HUES6 (cell line): ENCODE results near the gene PTPRM.

Source experiments
- H3K27ac ChIP-seq: 2 replicates; pipeline ENCODE4 v1.7.0; 2013; ENCODE audit warnings: low read depth, mild to moderate bottlenecking, low read length, inconsistent platforms
- H3K27me3 ChIP-seq: 2 replicates; pipeline ENCODE4 v1.6.1; 2013; ENCODE audit warnings: low read length; ENCODE audit not compliant: control insufficient read depth, insufficient read depth
- H3K36me3 ChIP-seq: 2 replicates; pipeline ENCODE4 v1.6.1; 2013; ENCODE audit warnings: low read length; ENCODE audit not compliant: control insufficient read depth, insufficient read depth
- H3K4me1 ChIP-seq: 2 replicates; pipeline ENCODE4 v1.6.1; 2013; ENCODE audit warnings: low read length; ENCODE audit not compliant: control insufficient read depth, insufficient read depth
- H3K4me3 ChIP-seq: 2 replicates; pipeline ENCODE4 v1.5.1; 2013; ENCODE audit warnings: low read depth, low read length
- H3K9ac ChIP-seq: one replicate; pipeline ENCODE4 v1.6.1; 2013; ENCODE audit warnings: mild to moderate bottlenecking, low read length
- H3K9me3 ChIP-seq: 2 replicates; pipeline ENCODE4 v1.6.1; 2013; ENCODE audit warnings: low read depth, low read length; ENCODE audit not compliant: control insufficient read depth, insufficient read depth

The PTPRM gene

GRCh38 chr18:8374676-8375075, 807.6 kb downstream of the PTPRM start:
- H3K36me3 ChIP-seq: no peaks in the 10 kb centered on the region
- H3K27me3 ChIP-seq: no peaks in the 10 kb centered on the region
- H3K9ac ChIP-seq: no peak overlapping the region
- no peak overlapping the region for H3K4me3 ChIP-seq
- no peaks in the 10 kb centered on the region for H3K9me3 ChIP-seq
- H3K27ac ChIP-seq: no peak overlapping the region
- H3K4me1 ChIP-seq: no peaks in the 10 kb centered on the region

GRCh38 chr18:8375249-8375648, 808.1 kb downstream of the PTPRM start:
- Histone ChIP-seq H3K4me1 (no peaks in the 10 kb centered on the region), H3K4me3 (no peak overlapping the region), H3K36me3 (no peaks in the 10 kb centered on the region), H3K27ac (no peak overlapping the region), H3K9me3 (no peaks in the 10 kb centered on the region), H3K9ac (no peak overlapping the region), H3K27me3 (no peaks in the 10 kb centered on the region)

- no peaks in the 10 kb centered on the region for H3K36me3 ChIP-seq
- H3K27ac ChIP-seq: no peak overlapping the region
- no peaks in the 10 kb centered on the region for H3K9me3 ChIP-seq
- H3K9ac ChIP-seq: no peak overlapping the region
- H3K4me1 ChIP-seq: no peaks in the 10 kb centered on the region
- H3K4me3 ChIP-seq: no peak overlapping the region
- H3K27me3 ChIP-seq: no peaks in the 10 kb centered on the region
These were observed 809.0 kb downstream of the PTPRM start for GRCh38 chr18:8376113-8376512.

- no peak overlapping the region for H3K27ac ChIP-seq
- H3K9me3 ChIP-seq: no peaks in the 10 kb centered on the region
- H3K36me3 ChIP-seq: no peaks in the 10 kb centered on the region
- no peak overlapping the region for H3K4me3 ChIP-seq
- no peak overlapping the region for H3K9ac ChIP-seq
- no peaks in the 10 kb centered on the region for H3K4me1 ChIP-seq
- no peaks in the 10 kb centered on the region for H3K27me3 ChIP-seq
These were observed 812.2 kb downstream of the PTPRM start for GRCh38 chr18:8379187-8379941.

- Histone ChIP-seq H3K27ac (no peak overlapping the region), H3K4me1 (no peaks in the 10 kb centered on the region), H3K27me3 (no peaks in the 10 kb centered on the region), H3K9ac (no peak overlapping the region), H3K4me3 (no peak overlapping the region), H3K36me3 (no peaks in the 10 kb centered on the region), H3K9me3 (no peaks in the 10 kb centered on the region)
These were observed 812.9 kb downstream of the PTPRM start for GRCh38 chr18:8380006-8380405.

GRCh38 chr18:8380926-8381325, 813.8 kb downstream of the PTPRM start:
- no peak overlapping the region for H3K27ac ChIP-seq
- H3K4me1 ChIP-seq: peaks cover 3% of the 10 kb centered on the region; the same call in 1 of the 2 replicates
- H3K9me3 ChIP-seq: no peaks in the 10 kb centered on the region
- H3K36me3 ChIP-seq: no peaks in the 10 kb centered on the region
- no peak overlapping the region for H3K4me3 ChIP-seq
- H3K27me3 ChIP-seq: no peaks in the 10 kb centered on the region
- H3K9ac ChIP-seq: no peak overlapping the region

GRCh38 chr18:8381821-8382459, 814.8 kb downstream of the PTPRM start:
- H3K9me3 ChIP-seq: no peaks in the 10 kb centered on the region
- H3K27ac ChIP-seq: no peak overlapping the region
- H3K27me3 ChIP-seq: no peaks in the 10 kb centered on the region
- peaks cover 3% of the 10 kb centered on the region; the same call in 1 of the 2 replicates for H3K4me1 ChIP-seq
- 0 out of 2 replicates have a peak, but pooled peaks cover under 1% of the 10 kb centered on the region for H3K36me3 ChIP-seq
- no peak overlapping the region for H3K4me3 ChIP-seq
- H3K9ac ChIP-seq: no peak overlapping the region

- Histone ChIP-seq H3K9ac (no peak overlapping the region), H3K27me3 (no peaks in the 10 kb centered on the region), H3K4me1 (peaks cover 3% of the 10 kb centered on the region; the same call in 1 of the 2 replicates), H3K4me3 (no peak overlapping the region), H3K9me3 (no peaks in the 10 kb centered on the region), H3K36me3 (0 out of 2 replicates have a peak, but pooled peaks cover 4% of the 10 kb centered on the region), H3K27ac (no peak overlapping the region)
These were observed 818.3 kb downstream of the PTPRM start for GRCh38 chr18:8385400-8385799.

GRCh38 chr18:8386669-8387380, 819.7 kb downstream of the PTPRM start:
- Histone ChIP-seq H3K36me3 (0 out of 2 replicates have a peak, but pooled peaks cover 4% of the 10 kb centered on the region), H3K4me3 (no peak overlapping the region), H3K27ac (no peak overlapping the region), H3K4me1 (peaks cover 3% of the 10 kb centered on the region; the same call in 1 of the 2 replicates), H3K9ac (no peak overlapping the region), H3K27me3 (no peaks in the 10 kb centered on the region), H3K9me3 (no peaks in the 10 kb centered on the region)

GRCh38 chr18:8389391-8390340, 822.5 kb downstream of the PTPRM start:
- Histone ChIP-seq H3K9ac (no peak overlapping the region), H3K4me1 (peaks cover 10% of the 10 kb centered on the region), H3K27me3 (no peaks in the 10 kb centered on the region), H3K27ac (no peak overlapping the region), H3K4me3 (no peak overlapping the region), H3K9me3 (no peaks in the 10 kb centered on the region), H3K36me3 (0 out of 2 replicates have a peak, but pooled peaks cover 4% of the 10 kb centered on the region)
